HEK293T (cell line): Measurements from ENCODE around the gene DNER.
A peak's percentile ranks its signal among the peaks of the same experiment; 100 is the strongest.
"Not testable (repeated sequence)": the region's sequence is repeated elsewhere in the genome, so short reads cannot be mapped to it uniquely, and the experiment has no call there.

Source experiments
- CTCF ChIA-PET: fragments of 350-600 bp; formaldehyde crosslinking; extraction: SDS; loops from one replicate; lab custom pipeline; 2021; ENCODE audit warnings: antibody characterized with exemption, inconsistent platforms; lab: Yijun Ruan, JAX
- POLR2A ChIA-PET: fragments of 350-600 bp; formaldehyde crosslinking; extraction: SDS; loops from one replicate; lab custom pipeline; 2020; ENCODE audit warnings: antibody characterized with exemption, inconsistent platforms; lab: Yijun Ruan, JAX
- DNase-seq: peaks from one replicate; pipeline ENCODE4 v3.0.0; 2012; ENCODE audit warnings: mixed read lengths; ENCODE audit errors: extremely low spot score
- ARNT ChIP-seq: fragments of 450-650 bp; IDR thresholded peaks from 2 replicates; pipeline ENCODE4 v1.6.1; 2017; ENCODE audit warnings: mild to moderate bottlenecking
- BHLHE40 ChIP-seq: fragments of 450-650 bp; IDR thresholded peaks from 2 replicates; pipeline ENCODE4 v1.6.1; 2016; ENCODE audit warnings: mild to moderate bottlenecking, moderate library complexity, borderline replicate concordance
- CTBP1 ChIP-seq: fragments of 450-650 bp; IDR thresholded peaks from 2 replicates; pipeline ENCODE4 v1.6.1; 2016; ENCODE audit warnings: borderline replicate concordance
- ELF4 ChIP-seq: fragments of 450-650 bp; IDR thresholded peaks from 2 replicates; pipeline ENCODE4 v1.6.1; 2017; ENCODE audit warnings: antibody characterized with exemption
- FOXA1 ChIP-seq: fragments of 450-650 bp; IDR thresholded peaks from 2 replicates; pipeline ENCODE4 v1.6.1; 2016; ENCODE audit warnings: mild to moderate bottlenecking
- FOXK2 ChIP-seq: fragments of 450-650 bp; IDR thresholded peaks from 2 replicates; pipeline ENCODE4 v1.6.1; 2016; ENCODE audit warnings: mild to moderate bottlenecking
- FOXM1 ChIP-seq: fragments of 450-650 bp; IDR thresholded peaks from 2 replicates; pipeline ENCODE4 v1.6.1; 2017; ENCODE audit warnings: mild to moderate bottlenecking, borderline replicate concordance
- HDGF ChIP-seq: fragments of 450-650 bp; IDR thresholded peaks from 2 replicates; pipeline ENCODE4 v1.6.1; 2017; ENCODE audit warnings: antibody characterized with exemption, borderline replicate concordance
- L3MBTL2 ChIP-seq: fragments of 450-650 bp; conservative IDR thresholded peaks from 2 replicates; pipeline ENCODE4 v1.6.1; 2016; ENCODE audit warnings: mild to moderate bottlenecking
- LEF1 ChIP-seq: fragments of 450-650 bp; IDR thresholded peaks from 2 replicates; pipeline ENCODE4 v1.6.1; 2017; ENCODE audit warnings: mild to moderate bottlenecking, borderline replicate concordance
- NFRKB ChIP-seq: fragments of 450-650 bp; IDR thresholded peaks from 2 replicates; pipeline ENCODE4 v1.6.1; 2016; ENCODE audit warnings: mild to moderate bottlenecking, moderate library complexity
- SP1 ChIP-seq: fragments of 450-650 bp; IDR thresholded peaks from 2 replicates; pipeline ENCODE4 v1.6.1; 2017
- SUZ12 ChIP-seq: fragments of 450-650 bp; IDR thresholded peaks from 2 replicates; pipeline ENCODE4 v1.6.1; 2016; ENCODE audit warnings: mild to moderate bottlenecking
- TARDBP ChIP-seq: fragments of 450-650 bp; IDR thresholded peaks from 2 replicates; pipeline ENCODE4 v1.6.1; 2016
- ZNF384 ChIP-seq: fragments of 450-650 bp; IDR thresholded peaks from 2 replicates; pipeline ENCODE4 v1.6.1; 2016
- TF ChIP-seq, protein P1 (sequence below): fragments of 450-650 bp; IDR thresholded peaks from 2 replicates; pipeline ENCODE4 v1.6.1; 2016

DNER gene, protein sequence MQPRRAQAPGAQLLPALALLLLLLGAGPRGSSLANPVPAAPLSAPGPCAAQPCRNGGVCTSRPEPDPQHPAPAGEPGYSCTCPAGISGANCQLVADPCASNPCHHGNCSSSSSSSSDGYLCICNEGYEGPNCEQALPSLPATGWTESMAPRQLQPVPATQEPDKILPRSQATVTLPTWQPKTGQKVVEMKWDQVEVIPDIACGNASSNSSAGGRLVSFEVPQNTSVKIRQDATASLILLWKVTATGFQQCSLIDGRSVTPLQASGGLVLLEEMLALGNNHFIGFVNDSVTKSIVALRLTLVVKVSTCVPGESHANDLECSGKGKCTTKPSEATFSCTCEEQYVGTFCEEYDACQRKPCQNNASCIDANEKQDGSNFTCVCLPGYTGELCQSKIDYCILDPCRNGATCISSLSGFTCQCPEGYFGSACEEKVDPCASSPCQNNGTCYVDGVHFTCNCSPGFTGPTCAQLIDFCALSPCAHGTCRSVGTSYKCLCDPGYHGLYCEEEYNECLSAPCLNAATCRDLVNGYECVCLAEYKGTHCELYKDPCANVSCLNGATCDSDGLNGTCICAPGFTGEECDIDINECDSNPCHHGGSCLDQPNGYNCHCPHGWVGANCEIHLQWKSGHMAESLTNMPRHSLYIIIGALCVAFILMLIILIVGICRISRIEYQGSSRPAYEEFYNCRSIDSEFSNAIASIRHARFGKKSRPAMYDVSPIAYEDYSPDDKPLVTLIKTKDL

DNA sequence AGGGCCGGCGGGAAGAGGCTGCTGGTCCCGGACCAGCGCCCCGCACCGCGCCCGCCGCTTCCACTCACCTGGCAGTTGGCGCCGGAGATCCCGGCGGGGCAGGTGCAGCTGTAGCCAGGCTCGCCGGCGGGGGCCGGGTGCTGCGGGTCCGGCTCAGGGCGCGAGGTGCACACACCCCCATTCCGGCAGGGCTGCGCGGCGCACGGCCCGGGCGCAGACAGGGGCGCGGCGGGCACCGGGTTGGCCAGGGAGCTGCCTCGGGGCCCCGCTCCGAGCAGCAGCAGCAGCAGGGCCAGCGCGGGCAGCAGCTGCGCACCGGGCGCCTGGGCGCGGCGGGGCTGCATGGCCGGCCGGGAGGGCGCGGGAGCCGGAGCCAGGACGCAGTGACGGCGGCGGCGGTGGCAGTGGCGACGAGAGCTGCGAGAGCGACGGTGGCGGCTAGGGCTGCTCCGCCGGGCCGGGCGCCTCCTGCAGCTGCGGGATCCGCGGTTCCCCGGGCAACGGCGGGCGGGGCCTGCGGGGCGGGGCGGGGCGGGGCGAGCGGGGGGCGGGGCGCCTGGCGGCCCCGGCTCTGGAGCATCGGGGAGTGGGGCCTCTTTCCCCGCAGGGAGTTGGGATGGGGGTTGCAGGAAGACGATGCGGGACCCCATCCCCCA, at the start of gene DNER:
TSS of gene DNER (minus strand) at position 476 of the 656 bp plus-strand sequence. CDS start at position 344, 132 bp downstream.
- TF ChIP-seq, protein P1, sequence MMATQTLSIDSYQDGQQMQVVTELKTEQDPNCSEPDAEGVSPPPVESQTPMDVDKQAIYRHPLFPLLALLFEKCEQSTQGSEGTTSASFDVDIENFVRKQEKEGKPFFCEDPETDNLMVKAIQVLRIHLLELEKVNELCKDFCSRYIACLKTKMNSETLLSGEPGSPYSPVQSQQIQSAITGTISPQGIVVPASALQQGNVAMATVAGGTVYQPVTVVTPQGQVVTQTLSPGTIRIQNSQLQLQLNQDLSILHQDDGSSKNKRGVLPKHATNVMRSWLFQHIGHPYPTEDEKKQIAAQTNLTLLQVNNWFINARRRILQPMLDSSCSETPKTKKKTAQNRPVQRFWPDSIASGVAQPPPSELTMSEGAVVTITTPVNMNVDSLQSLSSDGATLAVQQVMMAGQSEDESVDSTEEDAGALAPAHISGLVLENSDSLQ: no peak
- TF ChIP-seq ELF4 (no peak), ARNT (no peak), CTBP1 (no peak), FOXA1 (no peak), FOXK2 (no peak), HDGF (no peak), FOXM1 (no peak), SP1 (no peak), NFRKB (no peak), L3MBTL2 (no peak), TARDBP (no peak), ZNF384 (no peak), SUZ12 (no peak), BHLHE40 (no peak), LEF1 (no peak)
- POLR2A ChIA-PET: no interaction called here
- CTCF ChIA-PET: no interaction called here
- DNase-seq: peak; percentile 80

DNA sequence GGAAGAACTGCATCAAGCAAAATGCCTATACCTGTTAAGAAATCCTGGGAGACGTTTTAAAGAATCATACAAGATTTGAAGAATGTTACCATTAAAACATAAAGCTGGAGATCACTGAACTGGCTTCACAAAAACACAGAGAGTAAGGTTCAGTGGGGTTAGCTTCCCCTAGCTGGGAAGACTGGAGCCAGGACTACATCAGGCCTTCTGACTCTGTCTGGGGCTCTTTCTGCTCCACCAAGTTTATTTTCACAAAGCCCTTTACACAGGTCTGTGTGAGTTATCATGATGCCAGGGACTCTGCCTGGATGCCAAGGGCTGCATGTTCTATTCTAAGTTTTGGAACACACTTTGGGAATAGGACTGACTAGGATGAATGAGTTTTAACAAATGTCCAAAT, 47.3 kb upstream of the DNER start:
- no peak for DNase-seq
- ChIA-PET CTCF (no interaction called here), POLR2A (no interaction called here)
- TF ChIP-seq ZNF384 (no peak), FOXK2 (no peak), CTBP1 (no peak), BHLHE40 (no peak), LEF1 (no peak)

DNA sequence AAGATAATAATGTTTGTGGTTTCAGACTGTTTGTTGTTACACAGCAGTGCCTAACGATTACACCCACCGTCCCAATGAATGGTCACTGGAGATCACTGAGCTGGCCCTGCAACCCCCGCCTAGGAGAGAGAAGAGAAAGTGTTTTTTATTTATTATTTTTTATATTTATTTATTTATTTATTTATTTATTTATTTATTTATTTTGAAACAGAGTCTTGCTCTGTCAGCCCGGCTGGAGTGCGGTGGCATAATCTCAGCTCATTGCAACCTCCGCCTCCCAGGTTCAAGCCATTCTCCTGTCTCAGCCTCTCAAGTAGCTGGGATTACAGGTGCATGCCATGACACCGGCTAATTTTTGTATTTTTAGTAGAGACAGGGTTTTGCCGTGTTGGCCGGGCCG, 43.1 kb upstream of the DNER start:
- CTCF ChIA-PET, DNase-seq, POLR2A ChIA-PET: not testable (repeated sequence)

DNA sequence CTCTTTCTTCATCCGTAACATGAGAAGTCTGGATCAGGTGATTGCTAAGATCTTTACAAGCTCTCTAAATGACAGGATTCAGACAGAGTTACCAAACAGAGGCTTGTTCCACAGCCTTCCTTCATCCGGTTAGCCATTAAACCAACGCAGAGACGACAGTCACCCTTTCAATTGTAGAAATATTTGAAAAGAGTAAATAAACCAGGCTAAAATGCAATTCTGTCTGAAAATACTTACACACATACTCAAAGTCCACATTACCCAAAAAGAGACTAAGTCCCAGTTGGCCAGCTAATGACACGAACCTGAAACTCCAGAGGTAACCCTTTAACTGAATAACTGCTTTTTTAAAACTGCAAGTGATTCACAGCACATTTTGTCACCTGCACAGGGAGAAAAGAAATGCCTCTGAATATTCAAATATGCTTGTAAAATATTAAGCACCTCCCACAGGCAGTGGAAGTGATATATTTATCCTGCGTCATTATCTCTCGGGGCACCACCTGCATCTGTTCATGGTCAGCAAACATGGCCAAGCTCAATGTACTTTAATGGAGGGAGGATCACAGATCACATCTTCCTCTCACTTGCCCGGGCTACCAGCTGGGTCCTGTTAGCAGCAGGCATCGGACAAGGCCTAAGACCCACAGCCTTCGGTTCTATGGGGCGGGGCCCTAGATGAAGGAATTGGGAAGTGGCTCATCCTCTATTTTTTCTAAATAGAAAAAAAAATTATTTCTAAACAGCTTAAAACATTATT, 38.8 kb upstream of the DNER start:
- ChIA-PET POLR2A (no interaction called here), CTCF (no interaction called here)
- no peak for DNase-seq
- no peak for TF ChIP-seq ZNF384
- no peak for TF ChIP-seq FOXK2
- no peak for TF ChIP-seq NFRKB
- no peak for TF ChIP-seq ELF4
- no peak for TF ChIP-seq FOXA1
- no peak for TF ChIP-seq TARDBP
- no peak for TF ChIP-seq LEF1
- TF ChIP-seq L3MBTL2: no peak
- no peak for TF ChIP-seq HDGF
- TF ChIP-seq, protein P1: no peak
- no peak for TF ChIP-seq FOXM1
- no peak for TF ChIP-seq BHLHE40
- TF ChIP-seq SUZ12: no peak
- no peak for TF ChIP-seq ARNT
- TF ChIP-seq CTBP1: no peak
- TF ChIP-seq SP1: no peak

DNA sequence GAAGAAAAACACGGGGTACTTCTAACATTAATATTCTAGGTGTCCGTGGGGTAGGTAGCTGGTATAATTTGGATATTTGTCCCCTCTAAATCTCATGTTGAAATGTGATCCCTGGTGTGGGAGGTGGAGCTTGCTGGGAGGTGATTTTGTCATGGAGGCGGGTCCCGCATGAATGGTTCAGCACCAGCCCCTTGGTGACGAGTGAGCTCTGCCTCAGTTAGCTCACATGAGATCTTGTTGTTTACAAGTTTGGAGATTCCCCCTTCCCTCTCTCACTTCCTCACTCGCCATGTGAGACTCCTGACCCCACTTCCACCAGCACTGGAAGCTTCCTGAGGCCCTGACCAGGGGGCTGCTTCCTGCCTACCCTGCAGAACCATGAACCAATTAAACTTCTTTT, 35.4 kb upstream of the DNER start:
- CTCF ChIA-PET: no interaction called here
- TF ChIP-seq FOXM1: no peak

DNA sequence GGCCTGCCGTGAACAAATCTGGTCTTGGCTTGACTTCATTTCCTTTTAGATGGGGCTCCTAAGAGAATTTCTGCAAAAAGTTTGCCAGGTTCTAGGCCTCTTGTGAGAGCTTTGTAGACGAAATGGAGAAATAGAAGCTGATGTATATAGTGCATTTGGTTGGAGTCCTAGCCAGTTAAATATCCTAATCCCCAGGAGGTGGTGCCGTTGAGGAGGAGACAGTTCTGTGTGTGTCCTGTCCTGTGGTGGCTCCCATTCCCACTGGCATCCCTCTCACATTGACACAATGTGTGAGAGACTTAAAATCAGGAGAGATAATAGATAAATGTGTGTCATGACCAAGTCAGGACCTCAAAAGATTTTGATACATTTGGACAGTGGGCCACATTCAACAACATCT, 34.6 kb upstream of the DNER start:
- CTCF ChIA-PET: no interaction called here

More for the DNA sequence above, 35.4 kb upstream of the DNER start:
- no peak for DNase-seq
- POLR2A ChIA-PET: no interaction called here

DNA sequence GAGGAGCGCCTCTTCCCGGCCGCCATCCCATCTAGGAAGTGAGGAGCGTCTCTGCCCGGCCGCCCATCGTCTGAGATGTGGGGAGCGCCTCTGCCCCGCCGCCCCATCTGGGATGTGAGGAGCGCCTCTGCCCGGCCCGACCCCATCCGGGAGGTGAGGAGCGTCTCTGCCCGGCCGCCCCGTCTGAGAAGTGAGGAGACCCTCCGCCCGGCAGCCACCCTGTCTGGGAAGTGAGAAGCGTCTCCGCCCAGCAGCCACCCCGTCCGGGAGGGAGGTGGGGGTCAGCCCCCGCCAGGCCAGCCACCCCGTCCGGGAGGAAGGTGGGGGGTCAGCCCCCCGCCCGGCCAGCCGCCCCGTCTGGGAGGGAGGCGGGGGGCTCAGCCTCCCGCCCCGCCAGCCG, 28.3 kb upstream of the DNER start:
- POLR2A ChIA-PET, DNase-seq, CTCF ChIA-PET: not testable (repeated sequence)

More for the DNA sequence above, 34.6 kb upstream of the DNER start:
- no peak for TF ChIP-seq ELF4
- no peak for TF ChIP-seq SUZ12
- TF ChIP-seq L3MBTL2: no peak
- DNase-seq: no peak
- POLR2A ChIA-PET: no interaction called here
